Keratinocyte (primary cell): ENCODE measurements around the gene PTPN14.

Experiments
- EZH2 ChIP-seq: IDR thresholded peaks from one replicate; pipeline ENCODE4 v1.6.1; 2012; ENCODE audit warnings: inconsistent platforms, mild to moderate bottlenecking, low read length, moderate library complexity
- TF ChIP-seq, protein P1 (sequence below), 3 experiments: IDR thresholded peaks in 1 of 3; conservative IDR thresholded peaks in 1 of 3; optimal IDR thresholded peaks in 1 of 3; 2 replicates in 2 of 3; 3 replicates in 1 of 3; pipeline versions ENCODE3 to v1.5.1; 2011; ENCODE audit warnings: low read length in 3 of 3, mild to moderate bottlenecking in 3 of 3, moderate library complexity in 2 of 3, control low read depth in 1 of 3, inconsistent platforms in 1 of 3; ENCODE audit not compliant: insufficient read depth in 2 of 3; ENCODE audit errors: extremely low read depth in 1 of 3

DNA sequence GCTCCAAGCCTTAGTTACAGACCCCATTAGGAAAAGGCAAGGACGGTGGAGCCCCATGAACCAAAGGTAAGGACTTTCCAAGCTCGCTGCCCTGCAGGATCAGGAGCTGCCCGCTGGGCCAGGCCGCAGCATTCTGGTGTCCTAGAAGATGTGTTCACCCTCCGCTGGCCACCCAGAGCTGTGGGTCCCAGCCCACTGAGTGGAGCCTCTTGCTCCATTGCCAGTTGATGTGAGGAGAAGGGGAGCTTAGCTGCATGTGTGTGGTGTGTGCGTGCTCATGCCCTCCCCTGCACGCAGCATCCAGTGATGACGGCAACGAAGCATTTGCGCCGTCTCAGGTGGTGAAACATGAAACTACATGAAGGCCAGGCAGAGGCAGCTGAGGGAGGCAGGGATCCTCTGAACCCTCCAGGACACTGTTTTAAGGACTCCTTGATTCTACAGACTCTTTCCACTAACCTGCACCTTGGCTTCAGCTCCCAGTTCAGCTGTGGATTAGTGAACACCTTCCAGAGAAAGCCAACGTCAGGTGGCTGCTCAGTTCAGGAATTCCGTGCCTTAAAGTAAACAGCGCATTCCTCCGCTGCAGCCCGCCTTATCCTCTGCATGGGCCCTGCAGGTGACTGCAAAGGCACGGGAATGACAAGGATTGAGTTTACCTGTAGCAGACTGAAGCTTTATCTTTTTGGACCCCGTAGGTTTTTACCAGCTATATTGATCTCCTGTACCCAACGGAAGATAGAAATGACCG is 221.8 kb downstream of the PTPN14 start:
- TF ChIP-seq, protein P1, sequence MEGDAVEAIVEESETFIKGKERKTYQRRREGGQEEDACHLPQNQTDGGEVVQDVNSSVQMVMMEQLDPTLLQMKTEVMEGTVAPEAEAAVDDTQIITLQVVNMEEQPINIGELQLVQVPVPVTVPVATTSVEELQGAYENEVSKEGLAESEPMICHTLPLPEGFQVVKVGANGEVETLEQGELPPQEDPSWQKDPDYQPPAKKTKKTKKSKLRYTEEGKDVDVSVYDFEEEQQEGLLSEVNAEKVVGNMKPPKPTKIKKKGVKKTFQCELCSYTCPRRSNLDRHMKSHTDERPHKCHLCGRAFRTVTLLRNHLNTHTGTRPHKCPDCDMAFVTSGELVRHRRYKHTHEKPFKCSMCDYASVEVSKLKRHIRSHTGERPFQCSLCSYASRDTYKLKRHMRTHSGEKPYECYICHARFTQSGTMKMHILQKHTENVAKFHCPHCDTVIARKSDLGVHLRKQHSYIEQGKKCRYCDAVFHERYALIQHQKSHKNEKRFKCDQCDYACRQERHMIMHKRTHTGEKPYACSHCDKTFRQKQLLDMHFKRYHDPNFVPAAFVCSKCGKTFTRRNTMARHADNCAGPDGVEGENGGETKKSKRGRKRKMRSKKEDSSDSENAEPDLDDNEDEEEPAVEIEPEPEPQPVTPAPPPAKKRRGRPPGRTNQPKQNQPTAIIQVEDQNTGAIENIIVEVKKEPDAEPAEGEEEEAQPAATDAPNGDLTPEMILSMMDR (optimal IDR thresholded peaks at IDR 0.05 in 1 of 3, IDR thresholded peaks at IDR 0.05 in 1 of 3, conservative IDR thresholded peaks at IDR 0.05 in 1 of 3; ENCODE audit: extremely low read depth in 1 of 3, insufficient read depth in 2 of 3, low read length in 3 of 3): no peak
- TF ChIP-seq EZH2: no peak
